Naive thymus-derived CD8-positive, alpha-beta T cell (primary cell): ENCODE measurements around the gene TMEM63C. TPM values are rescaled to one million over a fixed set of nuclear protein-coding genes. Genes with fewer than 3 reads are reported as not detected.

Source experiments
- ATAC-seq, 2 donors: fragments of 150-1000 bp; cut with Tn5 transposase in 1 of 2; sonication (Bioruptor Pico), chemical (Tn5 transposase) in 1 of 2; 1 replicate in 1 of 2; 2 replicates in 1 of 2; pipeline ENCODE4 v1.10.0; 2021; ENCODE audit warnings: mild to moderate bottlenecking in 2 of 2, moderate library complexity in 2 of 2
- POLR2A ChIA-PET: fragments of 350-600 bp; sonication (Branson Sonifier 250); formaldehyde crosslinking; loops from one replicate; lab custom pipeline; 2021; ENCODE audit warnings: antibody characterized with exemption; lab: Charles Lee
- DNase-seq, 10 donors: peaks; one replicate each; pipeline versions ENCODE4 v3.0.0 to v3.0.0-alpha.2; 2020 to 2022
- H3K27ac Mint-ChIP-seq, 10 donors: one replicate each; pipeline ENCODE4 v1.8.0; 2020 to 2022; ENCODE audit warnings: mild to moderate bottlenecking in 10 of 10, mixed read lengths in 10 of 10, moderate library complexity in 4 of 10, inconsistent platforms in 1 of 10
- H3K27me3 Mint-ChIP-seq, 5 donors: one replicate each; pipeline ENCODE4 v1.8.0; 2021 to 2022; ENCODE audit warnings: mixed read lengths in 5 of 5
- H3K36me3 Mint-ChIP-seq, 3 donors: one replicate each; pipeline ENCODE4 v1.8.0; 2020 to 2022; ENCODE audit warnings: mixed read lengths in 3 of 3, mild to moderate bottlenecking in 2 of 3, inconsistent platforms in 1 of 3
- H3K4me1 Mint-ChIP-seq, 4 donors: one replicate each; pipeline ENCODE4 v1.8.0; 2021 to 2022; ENCODE audit warnings: mixed read lengths in 4 of 4
- H3K4me3 Mint-ChIP-seq, 10 donors: one replicate each; pipeline ENCODE4 v1.8.0; 2020 to 2022; ENCODE audit warnings: mild to moderate bottlenecking in 10 of 10, mixed read lengths in 10 of 10, moderate library complexity in 6 of 10, inconsistent platforms in 1 of 10
- H3K9me3 Mint-ChIP-seq, 9 donors: one replicate each; pipeline ENCODE4 v1.8.0; 2020 to 2022; ENCODE audit warnings: mixed read lengths in 9 of 9, mild to moderate bottlenecking in 3 of 9, inconsistent platforms in 1 of 9, moderate library complexity in 1 of 9
- polyA plus RNA-seq, 3 donors: library from polyadenylated mRNA; unstranded; fragments of 300-500 nt; fragmentation: Illumina TruSeq; gene quantifications; one replicate each; pipeline ENCODE4 v1.2.3, GENCODE V29; 2021
- total RNA-seq, 8 experiments: library from RNA in 2 of 8; stranded (reverse) in 2 of 8; gene quantifications; one replicate each; pipeline ENCODE4 v1.2.3 and lab custom pipeline; 2021 to 2026

TMEM63C gene
- total and polyA plus RNA-seq, 5 experiments from 2014 or later = 0.02 to 0.83 (median 0.75) TPM; not detected in 1

GRCh38 chr14:77144412-77145115 lies 37.0 kb upstream of the TMEM63C start:
- no peak overlapping the region for H3K4me3 Mint-ChIP-seq
- POLR2A ChIA-PET = no interaction called here
- peaks cover 32 to 80% (median 55%) of the 10 kb centered on the region in 5 donors for H3K27me3 Mint-ChIP-seq
- peaks cover 0 to 5% (median 0%) of the 10 kb centered on the region in 3 donors for H3K36me3 Mint-ChIP-seq
- H3K27ac Mint-ChIP-seq = no peak overlapping the region
- no peak for DNase-seq
- peaks cover 7 to 15% (median 11%) of the 10 kb centered on the region in 4 donors for H3K4me1 Mint-ChIP-seq
- ATAC-seq = no peak
- H3K9me3 Mint-ChIP-seq = no peaks in the 10 kb centered on the region

GRCh38 chr14:77145975-77146740 lies 35.4 kb upstream of the TMEM63C start:
- Mint-ChIP-seq H3K27ac (no peak overlapping the region), H3K27me3 (peaks cover 29 to 72% (median 49%) of the 10 kb centered on the region in 5 donors), H3K4me1 (peaks cover 0 to 5% (median 3%) of the 10 kb centered on the region in 4 donors), H3K36me3 (peaks cover 0 to 2% (median 0%) of the 10 kb centered on the region in 3 donors), H3K4me3 (no peak overlapping the region), H3K9me3 (no peaks in the 10 kb centered on the region)
- POLR2A ChIA-PET = no interaction called here
- no peak for DNase-seq
- ATAC-seq = no peak

- POLR2A ChIA-PET = no interaction called here
- Mint-ChIP-seq H3K36me3 (no peaks in the 10 kb centered on the region), H3K4me3 (no peak overlapping the region), H3K27ac (no peak overlapping the region), H3K4me1 (no peaks in the 10 kb centered on the region), H3K27me3 (peaks cover 26 to 75% (median 39%) of the 10 kb centered on the region in 5 donors), H3K9me3 (no peaks in the 10 kb centered on the region)
- no peak for ATAC-seq
- no peak for DNase-seq
These were observed 32.9 kb upstream of the TMEM63C start for GRCh38 chr14:77148510-77149231.

- no peak for DNase-seq
- no peaks in the 10 kb centered on the region for H3K36me3 Mint-ChIP-seq
- no peaks in the 10 kb centered on the region for H3K4me1 Mint-ChIP-seq
- H3K4me3 Mint-ChIP-seq = no peak overlapping the region
- no peak overlapping the region for H3K27ac Mint-ChIP-seq
- peaks cover 22 to 75% (median 37%) of the 10 kb centered on the region in 5 donors for H3K27me3 Mint-ChIP-seq
- no peak for ATAC-seq
- POLR2A ChIA-PET = no interaction called here
- H3K9me3 Mint-ChIP-seq = no peaks in the 10 kb centered on the region
These were observed 30.4 kb upstream of the TMEM63C start for GRCh38 chr14:77151245-77151644.

- Mint-ChIP-seq H3K9me3 (no peaks in the 10 kb centered on the region), H3K4me3 (no peak overlapping the region), H3K27ac (no peak overlapping the region), H3K36me3 (no peaks in the 10 kb centered on the region), H3K4me1 (no peaks in the 10 kb centered on the region), H3K27me3 (peaks cover 19 to 75% (median 36%) of the 10 kb centered on the region in 5 donors)
- POLR2A ChIA-PET = no interaction called here
- DNase-seq = peak in 3 of 10 donors; percentile 20 to 27 (median 24)
- no peak for ATAC-seq
These were observed 29.5 kb upstream of the TMEM63C start for GRCh38 chr14:77151918-77152588.

- Mint-ChIP-seq H3K36me3 (no peaks in the 10 kb centered on the region), H3K4me1 (no peaks in the 10 kb centered on the region), H3K27me3 (peaks cover 25 to 83% (median 44%) of the 10 kb centered on the region in 5 donors), H3K9me3 (no peaks in the 10 kb centered on the region), H3K27ac (no peak overlapping the region), H3K4me3 (no peak overlapping the region)
- ATAC-seq = no peak
- POLR2A ChIA-PET = no interaction called here
- DNase-seq = no peak
These were observed 27.8 kb upstream of the TMEM63C start for GRCh38 chr14:77153802-77154201.

GRCh38 chr14:77154421-77154820 lies 27.2 kb upstream of the TMEM63C start:
- no peaks in the 10 kb centered on the region for H3K9me3 Mint-ChIP-seq
- no peak overlapping the region for H3K27ac Mint-ChIP-seq
- no peaks in the 10 kb centered on the region for H3K4me1 Mint-ChIP-seq
- H3K36me3 Mint-ChIP-seq = no peaks in the 10 kb centered on the region
- ATAC-seq (no peak), DNase-seq (no peak)
- no peak overlapping the region for H3K4me3 Mint-ChIP-seq
- POLR2A ChIA-PET = no interaction called here
- peaks cover 28 to 83% (median 45%) of the 10 kb centered on the region in 5 donors for H3K27me3 Mint-ChIP-seq

- H3K9me3 Mint-ChIP-seq = no peaks in the 10 kb centered on the region
- no peaks in the 10 kb centered on the region for H3K36me3 Mint-ChIP-seq
- no peaks in the 10 kb centered on the region for H3K4me1 Mint-ChIP-seq
- no peak overlapping the region for H3K4me3 Mint-ChIP-seq
- DNase-seq = no peak
- peaks cover 28 to 81% (median 44%) of the 10 kb centered on the region in 5 donors for H3K27me3 Mint-ChIP-seq
- H3K27ac Mint-ChIP-seq = no peak overlapping the region
- no peak for ATAC-seq
- POLR2A ChIA-PET = no interaction called here
These were observed 26.5 kb upstream of the TMEM63C start for GRCh38 chr14:77155083-77155482.

- peaks cover 29 to 80% (median 45%) of the 10 kb centered on the region in 5 donors for H3K27me3 Mint-ChIP-seq
- H3K4me1 Mint-ChIP-seq = no peaks in the 10 kb centered on the region
- POLR2A ChIA-PET = no interaction called here
- DNase-seq (no peak), ATAC-seq (no peak)
- H3K4me3 Mint-ChIP-seq = no peak overlapping the region
- no peaks in the 10 kb centered on the region for H3K9me3 Mint-ChIP-seq
- no peaks in the 10 kb centered on the region for H3K36me3 Mint-ChIP-seq
- H3K27ac Mint-ChIP-seq = no peak overlapping the region
These were observed 23.9 kb upstream of the TMEM63C start for GRCh38 chr14:77157740-77158139.

- H3K4me1 Mint-ChIP-seq = no peaks in the 10 kb centered on the region
- no peak for ATAC-seq
- H3K27me3 Mint-ChIP-seq = peaks cover 28 to 76% (median 44%) of the 10 kb centered on the region in 5 donors
- H3K4me3 Mint-ChIP-seq = no peak overlapping the region
- H3K27ac Mint-ChIP-seq = no peak overlapping the region
- no peaks in the 10 kb centered on the region for H3K36me3 Mint-ChIP-seq
- POLR2A ChIA-PET = no interaction called here
- no peak for DNase-seq
- H3K9me3 Mint-ChIP-seq = no peaks in the 10 kb centered on the region
These were observed 23.3 kb upstream of the TMEM63C start for GRCh38 chr14:77158175-77158881.

GRCh38 chr14:77158882-77159255 lies 22.7 kb upstream of the TMEM63C start:
- peaks cover 25 to 71% (median 41%) of the 10 kb centered on the region in 5 donors for H3K27me3 Mint-ChIP-seq
- POLR2A ChIA-PET = no interaction called here

GRCh38 chr14:77161011-77161410 lies 20.6 kb upstream of the TMEM63C start:
- Mint-ChIP-seq H3K36me3 (no peaks in the 10 kb centered on the region), H3K27ac (no peak overlapping the region), H3K4me1 (no peaks in the 10 kb centered on the region), H3K9me3 (no peaks in the 10 kb centered on the region), H3K4me3 (no peak overlapping the region), H3K27me3 (peaks cover 26 to 49% (median 35%) of the 10 kb centered on the region in 5 donors)
- POLR2A ChIA-PET = no interaction called here
- DNase-seq (no peak), ATAC-seq (no peak)

More at GRCh38 chr14:77158882-77159255, 22.7 kb upstream of the TMEM63C start:
- ATAC-seq (no peak), DNase-seq (no peak)
- H3K27ac Mint-ChIP-seq = no peak overlapping the region
- no peaks in the 10 kb centered on the region for H3K9me3 Mint-ChIP-seq
- H3K36me3 Mint-ChIP-seq = no peaks in the 10 kb centered on the region
- H3K4me3 Mint-ChIP-seq = no peak overlapping the region
- H3K4me1 Mint-ChIP-seq = no peaks in the 10 kb centered on the region
